Psoas muscle (tissue), 8 donors: ENCODE data around the gene UCHL3. TPM values are rescaled to one million over a fixed set of nuclear protein-coding genes. Genes with fewer than 3 reads are reported as not detected.

ENCODE experiments used
- ATAC-seq, 4 donors: fragments of 200-7000 bp; cut with Tn5 transposase; one replicate each; pipeline ENCODE4 v1.9.1; 2020; ENCODE audit warnings: moderate library complexity in 3 of 4, mild to moderate bottlenecking in 2 of 4
- DNase-seq, 2 donors: peaks; one replicate each; pipeline ENCODE4 v3.0.0-alpha.2; 2020
- H3K27ac ChIP-seq: fragments of 200-600 bp; one replicate; pipeline ENCODE4 v1.8.0; 2022
- H3K27me3 ChIP-seq, 3 donors: fragments of 200-600 bp in 1 of 3; one replicate each; pipeline versions ENCODE4 v1.6.1 to v1.8.0; 2013 to 2022; ENCODE audit warnings: low read length in 2 of 3, mild to moderate bottlenecking in 2 of 3, moderate library complexity in 1 of 3; ENCODE audit not compliant: insufficient read depth in 3 of 3
- H3K36me3 ChIP-seq, 2 donors: fragments of 200-600 bp in 1 of 2; one replicate each; pipeline versions ENCODE4 v1.6.1 to v1.8.0; 2013 to 2022; ENCODE audit warnings: low read depth in 1 of 2, mild to moderate bottlenecking in 1 of 2, moderate library complexity in 1 of 2; ENCODE audit not compliant: insufficient read depth in 1 of 2
- H3K4me1 ChIP-seq: fragments of 200-600 bp; one replicate; pipeline ENCODE4 v1.8.0; 2022
- H3K4me3 ChIP-seq: fragments of 200-600 bp; one replicate; pipeline ENCODE4 v1.8.0; 2022; ENCODE audit warnings: mild to moderate bottlenecking
- H3K9me3 ChIP-seq: fragments of 200-600 bp; one replicate; pipeline ENCODE4 v1.8.0; 2022
- WGBS, 3 donors: extraction: QIAGEN DNeasy Blood & Tissue Kit; methylation state at CpG; one replicate each; pipeline versions ENCODE4 v1.1.6 to v1.1.7; 2013; 5-methylcytosine and 5-hydroxymethylcytosine counted together
- intact Hi-C, 2 donors: fragments of 100-400 bp; cut with DNase I; formaldehyde crosslinking; loops; one replicate each; pipeline versions ENCODE4 v1.11.0 to v1.14.2; 2022
- polyA plus RNA-seq, 3 donors: library from polyadenylated mRNA; stranded (reverse); fragments of 200-250 nt; gene quantifications; one replicate each; pipeline ENCODE4 v1.2.3, GENCODE V29; 2013
- total RNA-seq, 4 donors: library from RNA; stranded (reverse); fragmentation: NEBNext Ultra II Directional in 2 of 4; extraction: Animal tissue kit (Norgen Biotek cat#: 25700) in 2 of 4; gene quantifications; one replicate each; pipeline versions ENCODE4 v1.2.1 to v1.2.4, GENCODE V29; 2021 to 2023
- TF ChIP-seq, protein P1 (sequence below): fragments of 200-600 bp; IDR thresholded peaks from one replicate; pipeline ENCODE4 v1.8.0; 2022; ENCODE audit warnings: antibody characterized with exemption
- donor health status: healthy with polysubstance abuse.
- donor health status: DM: no; HTN: no; CAD: no; lungs with moderate emphysema.
- donor health status: Bipolar disorder and iron deficiency.
- donor health status: healthy.
- donor health status: DM: yes; HTN: yes; CAD: no.
- donor health status: DM: no; HTN: no; CAD: no.
- donor health status: DM: no; HTN: no; CAD: no.
- donor health status: DM: yes; HTN: yes; CAD: no.

The UCHL3 gene
- total and polyA plus RNA-seq, 7 donors, result 33.8 to 96.5 (median 52.3) TPM

DNA sequence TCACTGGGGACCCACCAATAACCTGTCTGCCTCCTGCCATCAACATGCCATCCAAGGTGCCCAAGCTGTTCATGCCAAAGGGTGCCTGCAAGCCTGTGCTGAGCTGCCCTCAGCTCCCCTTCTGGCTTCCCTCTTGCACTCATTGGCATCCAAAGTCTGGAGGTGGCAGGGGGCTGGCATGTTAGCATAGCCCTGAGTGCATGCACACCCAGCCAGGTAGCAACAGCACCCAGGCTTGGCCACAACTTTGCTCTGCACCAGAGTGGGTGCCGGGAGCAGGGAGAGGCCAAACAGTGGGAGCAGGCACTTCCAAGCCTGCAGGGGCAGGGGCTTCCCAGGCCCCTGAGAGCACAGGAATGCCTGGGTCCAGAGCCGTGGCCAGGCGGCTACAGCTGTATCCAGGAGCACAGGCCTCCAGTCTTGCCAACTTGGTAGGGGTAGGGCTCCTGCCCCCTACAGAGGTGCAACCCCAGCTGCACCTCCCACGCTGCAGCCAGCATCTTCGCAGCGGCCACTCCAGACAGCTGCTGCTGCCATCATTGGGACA is 41.5 kb upstream of the UCHL3 start:
- H3K36me3 ChIP-seq, result no peaks in the 10 kb centered on the region
- no peak overlapping the region for H3K27ac ChIP-seq
- peaks cover 5% of the 10 kb centered on the region for H3K4me1 ChIP-seq
- no peaks in the 10 kb centered on the region for H3K9me3 ChIP-seq
- H3K27me3 ChIP-seq, result no peaks in the 10 kb centered on the region
- TF ChIP-seq, protein P1, sequence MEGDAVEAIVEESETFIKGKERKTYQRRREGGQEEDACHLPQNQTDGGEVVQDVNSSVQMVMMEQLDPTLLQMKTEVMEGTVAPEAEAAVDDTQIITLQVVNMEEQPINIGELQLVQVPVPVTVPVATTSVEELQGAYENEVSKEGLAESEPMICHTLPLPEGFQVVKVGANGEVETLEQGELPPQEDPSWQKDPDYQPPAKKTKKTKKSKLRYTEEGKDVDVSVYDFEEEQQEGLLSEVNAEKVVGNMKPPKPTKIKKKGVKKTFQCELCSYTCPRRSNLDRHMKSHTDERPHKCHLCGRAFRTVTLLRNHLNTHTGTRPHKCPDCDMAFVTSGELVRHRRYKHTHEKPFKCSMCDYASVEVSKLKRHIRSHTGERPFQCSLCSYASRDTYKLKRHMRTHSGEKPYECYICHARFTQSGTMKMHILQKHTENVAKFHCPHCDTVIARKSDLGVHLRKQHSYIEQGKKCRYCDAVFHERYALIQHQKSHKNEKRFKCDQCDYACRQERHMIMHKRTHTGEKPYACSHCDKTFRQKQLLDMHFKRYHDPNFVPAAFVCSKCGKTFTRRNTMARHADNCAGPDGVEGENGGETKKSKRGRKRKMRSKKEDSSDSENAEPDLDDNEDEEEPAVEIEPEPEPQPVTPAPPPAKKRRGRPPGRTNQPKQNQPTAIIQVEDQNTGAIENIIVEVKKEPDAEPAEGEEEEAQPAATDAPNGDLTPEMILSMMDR, result no peak
- no peak overlapping the region for H3K4me3 ChIP-seq
- 70 to 71% (median 71%) methylated on average over 6 of the region's 6 CpGs for WGBS, 3 donors
- no peak for ATAC-seq
- intact Hi-C loops, result no loop called here
- no peak for DNase-seq

DNA sequence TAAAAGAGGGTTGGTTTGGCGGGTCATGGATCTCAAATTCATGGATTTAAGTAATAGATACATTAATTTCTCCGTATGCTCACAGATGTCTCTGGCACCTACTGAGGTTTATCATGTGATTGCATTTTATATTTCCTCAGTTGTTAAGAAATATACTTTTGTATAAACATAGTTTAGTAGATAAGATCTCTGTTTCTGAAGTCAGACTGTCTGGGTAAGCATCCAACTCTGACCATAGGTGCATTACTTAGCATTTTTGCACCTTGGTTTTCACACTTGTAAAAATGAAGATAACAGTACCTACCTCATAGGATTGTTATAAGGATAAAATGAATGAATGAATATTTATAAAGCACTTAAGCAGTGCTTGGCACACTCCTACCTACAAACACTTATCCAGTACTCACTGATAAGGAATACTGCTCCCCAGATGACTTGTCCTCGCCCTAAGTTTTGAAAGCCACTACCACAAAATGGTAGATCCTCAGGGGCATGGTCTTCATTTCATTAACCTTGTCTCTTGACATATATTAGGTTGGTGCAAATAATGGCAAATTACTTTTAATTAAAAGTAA is 38.5 kb upstream of the UCHL3 start:
- ATAC-seq (no peak), DNase-seq (no peak)
- no peak overlapping the region for H3K27ac ChIP-seq
- H3K4me1 ChIP-seq, result peaks cover 5% of the 10 kb centered on the region
- no peaks in the 10 kb centered on the region for H3K9me3 ChIP-seq
- H3K27me3 ChIP-seq, result no peaks in the 10 kb centered on the region
- TF ChIP-seq, protein P1, result no peak
- intact Hi-C loops, result no loop called here
- no peaks in the 10 kb centered on the region for H3K36me3 ChIP-seq
- no peak overlapping the region for H3K4me3 ChIP-seq
- 89 to 96% (median 89%) methylated on average over 3 of the region's 3 CpGs for WGBS, 3 donors

DNA sequence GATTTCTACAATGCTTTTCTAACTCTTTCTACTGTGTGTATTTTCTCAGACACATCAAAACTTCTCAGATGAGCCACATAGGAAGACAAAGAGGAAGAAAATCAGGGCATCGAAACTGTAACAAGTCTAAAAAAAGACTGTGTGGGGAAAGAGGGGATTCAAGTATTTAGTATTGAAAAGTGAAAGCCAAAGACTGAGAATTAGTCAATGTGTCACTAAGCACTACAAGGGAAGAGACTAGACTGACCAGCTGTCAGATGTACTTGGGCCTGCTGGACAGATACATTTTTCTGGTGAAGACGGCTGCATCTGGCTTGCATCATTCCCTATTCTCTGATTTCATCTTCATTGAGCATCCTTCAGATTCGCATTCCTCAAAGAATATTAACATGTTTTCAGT is 37.3 kb upstream of the UCHL3 start:
- intact Hi-C loops, result no loop called here
- no peaks in the 10 kb centered on the region for H3K27me3 ChIP-seq
- WGBS, 3 donors, result 66 to 76% (median 67%) methylated on average over 3 of the region's 3 CpGs
- TF ChIP-seq, protein P1, result no peak
- DNase-seq (no peak), ATAC-seq (no peak)
- no peak overlapping the region for H3K27ac ChIP-seq
- no peaks in the 10 kb centered on the region for H3K4me1 ChIP-seq
- no peak overlapping the region for H3K4me3 ChIP-seq
- no peaks in the 10 kb centered on the region for H3K36me3 ChIP-seq
- no peaks in the 10 kb centered on the region for H3K9me3 ChIP-seq

DNA sequence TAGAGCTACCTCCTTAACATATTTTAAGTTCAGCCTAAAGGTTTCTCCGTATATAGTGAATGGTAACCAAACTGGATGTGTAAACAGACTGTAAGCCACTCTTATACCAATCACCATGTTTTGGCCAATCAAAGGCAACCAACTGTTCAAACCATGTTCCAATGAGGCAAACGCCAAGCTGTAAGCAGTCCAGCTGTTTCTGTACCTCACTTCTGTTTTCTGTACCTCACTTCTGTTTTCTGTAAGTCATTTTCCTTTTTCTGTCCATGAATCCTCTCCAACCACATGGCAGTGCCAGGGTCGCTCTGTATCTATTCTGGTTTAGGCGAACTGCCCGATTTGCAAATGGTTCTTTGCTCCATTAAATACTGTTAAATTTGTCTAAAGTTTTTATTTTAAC is 36.3 kb upstream of the UCHL3 start:
- intact Hi-C loops, result no loop called here
- Histone ChIP-seq H3K36me3 (no peaks in the 10 kb centered on the region), H3K9me3 (no peaks in the 10 kb centered on the region), H3K27me3 (no peaks in the 10 kb centered on the region), H3K4me3 (no peak overlapping the region), H3K4me1 (no peaks in the 10 kb centered on the region), H3K27ac (no peak overlapping the region)
- 84 to 87% (median 85%) methylated on average over 5 of the region's 5 CpGs for WGBS, 3 donors
- TF ChIP-seq, protein P1, result no peak
- DNase-seq (no peak), ATAC-seq (no peak)
